SK-MEL-5 (cell line): Measurements from ENCODE around the gene SPECC1. TPM values are rescaled to one million over a fixed set of nuclear protein-coding genes. Genes with fewer than 3 reads are reported as not detected.
A peak's percentile ranks its signal among the peaks of the same experiment; 100 is the strongest.
"Not testable (repeated sequence)": the region's sequence is repeated elsewhere in the genome, so short reads cannot be mapped to it uniquely, and the experiment has no call there.

Experiments used
- DNase-seq: peaks from one replicate; pipeline ENCODE4 v3.0.0-alpha.2; 2016; ENCODE audit warnings: low read depth, low spot score
- in situ Hi-C: cut with HindIII; loops from 2 replicates; pipeline ENCODE4 v1.10.0; 2016; ENCODE audit warnings: low sequenced_read_pairs, high pct_unique_total_duplicates, low pct_unique_long_range_greater_than_20kb
- total RNA-seq: library from RNA; depleted of rRNA; stranded (reverse); fragments of >200 nt; shearing (Covaris generic); gene quantifications from 2 replicates; pipeline ENCODE4 v1.2.3, GENCODE V29; 2014

Gene SPECC1
- total RNA-seq, 1 experiment from 2014 or later: 9.6 TPM

DNA sequence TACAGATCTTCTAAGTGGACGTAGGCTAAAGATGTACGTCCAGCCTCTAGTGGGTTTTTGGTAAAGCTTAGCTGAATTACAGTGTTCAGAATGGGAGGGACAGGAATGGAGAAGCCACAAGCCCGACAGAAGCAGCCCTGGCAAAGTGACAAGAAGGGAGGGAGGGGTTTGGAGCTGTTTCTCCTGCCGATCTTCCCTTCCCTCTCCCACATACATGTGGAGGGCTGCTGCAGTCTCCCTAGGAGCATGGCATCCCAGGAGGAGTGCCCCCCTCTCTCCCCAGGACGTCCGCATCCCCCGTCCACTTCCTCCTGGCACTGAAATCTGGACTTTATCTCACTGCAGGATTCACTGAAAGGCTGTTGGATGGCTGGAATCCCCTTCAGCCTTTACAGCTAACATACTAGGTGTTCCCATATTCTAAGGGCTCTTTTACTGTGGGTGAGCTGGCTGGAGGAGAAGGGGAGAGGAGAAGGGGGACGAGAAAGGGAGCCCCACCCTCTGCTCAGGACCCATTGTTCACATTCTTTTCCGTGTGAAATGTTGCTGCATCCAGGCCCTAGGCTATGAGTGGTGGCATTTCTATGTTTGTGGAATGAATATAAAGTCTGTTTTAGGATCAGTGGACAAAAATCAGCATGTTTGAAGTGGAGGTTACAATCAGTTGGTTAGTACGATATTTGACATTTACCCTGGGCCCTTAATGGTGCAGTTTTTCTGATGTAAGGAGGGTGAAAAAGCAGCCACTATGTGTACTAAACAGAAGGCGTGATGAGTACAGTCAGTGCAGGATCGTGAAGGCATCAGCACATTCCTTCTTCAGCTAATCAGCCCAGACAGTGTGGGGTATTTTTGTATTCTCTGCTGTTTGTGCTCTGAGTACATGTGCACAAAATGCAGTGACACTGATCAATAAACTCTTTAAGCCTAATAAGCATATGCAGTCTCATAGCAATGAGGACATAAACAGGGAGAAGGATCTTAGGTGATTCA, 94.6 kb downstream of the SPECC1 start:
- in situ Hi-C loops: no loop called here
- DNase-seq: peak; percentile 15

DNA sequence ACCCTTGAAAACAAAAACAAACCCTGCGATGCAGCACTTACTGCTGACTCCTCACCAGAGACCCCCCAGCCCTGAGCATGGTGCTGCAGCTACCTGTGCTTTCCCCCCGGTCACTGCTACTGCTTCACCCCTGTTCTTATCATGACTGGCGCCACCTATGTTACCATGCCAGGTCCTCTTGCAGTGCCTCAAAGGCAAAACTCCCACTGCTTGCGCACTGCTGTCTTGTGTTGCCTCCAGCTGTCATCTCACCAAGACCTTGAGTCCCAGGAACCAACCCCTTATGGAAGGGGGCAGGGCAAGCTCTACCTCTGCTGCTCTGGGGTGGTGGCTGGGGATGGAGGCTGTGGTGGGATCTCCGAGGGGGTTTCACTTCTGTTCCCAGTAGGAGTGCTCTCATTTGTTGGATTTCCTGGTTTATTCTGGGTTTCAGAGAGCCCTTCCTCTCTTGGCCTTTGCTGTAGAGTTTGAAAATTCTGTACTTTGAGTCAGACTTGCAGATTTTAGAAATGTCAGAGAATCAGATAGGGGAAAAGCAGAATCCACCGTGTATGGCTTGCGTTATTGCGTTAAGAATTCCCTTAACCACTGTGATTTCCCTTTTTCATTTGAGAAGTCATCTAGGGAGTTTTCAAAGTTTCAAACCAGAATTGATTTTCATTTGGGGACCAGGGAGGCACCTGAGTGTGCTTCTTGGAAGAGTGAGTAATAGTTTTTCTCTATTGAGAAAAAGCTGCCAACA, 96.6 kb downstream of the SPECC1 start:
- in situ Hi-C loops: no loop called here
- no peak for DNase-seq

- in situ Hi-C loops, DNase-seq: not testable (repeated sequence)
Observed at GRCh38 chr17:20106446-20106845, 97.3 kb downstream of the SPECC1 start.

GRCh38 chr17:20109076-20109475, 99.9 kb downstream of the SPECC1 start:
- DNase-seq: no peak
- in situ Hi-C loops: no loop called here

GRCh38 chr17:20111538-20111937, 102.4 kb downstream of the SPECC1 start:
- in situ Hi-C loops: no loop called here

DNA sequence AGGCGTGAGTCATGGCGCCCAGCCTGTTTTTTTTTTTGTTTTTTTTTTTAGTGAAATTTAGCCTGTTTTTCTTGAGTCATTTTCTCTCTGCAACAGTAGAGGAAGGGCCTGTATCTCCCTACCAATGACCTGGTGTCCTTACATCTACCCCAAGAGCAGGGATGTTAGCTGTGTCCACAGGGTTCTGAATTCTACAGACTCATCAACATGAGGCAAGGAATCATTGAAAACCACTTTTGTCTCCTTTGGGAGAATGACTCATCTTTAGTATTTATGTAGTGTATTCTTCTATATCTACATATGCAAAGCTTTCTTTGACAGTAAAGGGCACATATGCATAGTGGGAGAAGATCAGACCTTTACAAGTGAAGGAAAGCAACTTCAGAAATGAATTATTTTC, 105.3 kb downstream of the SPECC1 start:
- peak; percentile 58 for DNase-seq
- in situ Hi-C loops: no loop called here

More at GRCh38 chr17:20111538-20111937, 102.4 kb downstream of the SPECC1 start:
- no peak for DNase-seq

DNA sequence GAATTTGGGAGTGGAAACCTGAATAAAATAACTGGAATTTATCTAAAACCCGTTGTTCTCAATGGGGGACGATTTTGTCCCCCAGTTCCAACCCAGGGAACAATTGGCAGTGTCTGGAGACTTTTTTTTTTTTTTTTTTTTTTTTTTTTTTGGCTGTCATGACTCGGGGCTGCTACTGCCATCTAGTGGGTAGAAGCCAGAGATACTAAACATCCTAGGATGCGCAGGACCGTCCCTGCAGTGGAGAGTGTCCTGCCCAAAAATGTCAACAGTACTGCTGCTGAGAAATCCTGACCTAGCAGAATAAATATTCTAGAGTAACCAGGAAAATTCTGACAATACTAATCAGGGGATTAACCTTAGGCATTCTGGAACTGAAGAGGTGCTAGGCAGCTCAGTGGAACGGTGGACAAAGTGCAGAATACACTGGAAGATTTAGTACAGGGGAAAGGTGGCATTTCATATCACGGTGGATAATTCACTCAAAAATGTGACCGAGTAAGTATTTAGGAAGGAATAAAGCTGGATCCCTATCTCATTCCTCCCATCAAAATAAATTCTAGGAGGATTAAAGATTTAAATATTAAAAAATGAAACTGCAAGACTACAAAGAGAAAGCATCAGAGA, 107.6 kb downstream of the SPECC1 start:
- in situ Hi-C loops: no loop called here
- DNase-seq: peak; percentile 79

DNA sequence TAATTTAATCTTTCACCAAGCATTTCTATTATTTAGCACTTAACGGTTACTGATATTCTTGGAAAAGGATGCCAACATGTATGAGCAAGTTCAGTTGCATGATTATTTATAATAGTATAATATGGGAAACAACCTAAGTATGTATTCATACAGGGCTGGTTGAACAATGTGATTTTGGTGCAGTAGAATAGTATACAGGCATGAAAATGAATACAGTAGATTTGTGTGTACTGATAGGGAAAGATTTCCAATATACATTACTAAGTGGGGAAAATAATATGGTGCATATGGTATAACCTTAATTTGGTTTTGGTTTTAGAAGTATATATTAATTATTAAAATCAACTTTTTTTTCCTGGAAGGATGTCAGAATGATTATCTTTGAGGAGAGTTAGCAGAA, 109.1 kb downstream of the SPECC1 start:
- in situ Hi-C loops: no loop called here
- DNase-seq: no peak

GRCh38 chr17:20120836-20121235, 111.7 kb downstream of the SPECC1 start:
- peak; percentile 69 for DNase-seq
- in situ Hi-C loops: no loop called here

- in situ Hi-C loops: no loop called here
- peak; percentile 69 for DNase-seq
Observed at GRCh38 chr17:20121359-20122253, 112.4 kb downstream of the SPECC1 start.

- in situ Hi-C loops: no loop called here
- DNase-seq: no peak
Observed at GRCh38 chr17:20122254-20122879, 113.2 kb downstream of the SPECC1 start.

DNA sequence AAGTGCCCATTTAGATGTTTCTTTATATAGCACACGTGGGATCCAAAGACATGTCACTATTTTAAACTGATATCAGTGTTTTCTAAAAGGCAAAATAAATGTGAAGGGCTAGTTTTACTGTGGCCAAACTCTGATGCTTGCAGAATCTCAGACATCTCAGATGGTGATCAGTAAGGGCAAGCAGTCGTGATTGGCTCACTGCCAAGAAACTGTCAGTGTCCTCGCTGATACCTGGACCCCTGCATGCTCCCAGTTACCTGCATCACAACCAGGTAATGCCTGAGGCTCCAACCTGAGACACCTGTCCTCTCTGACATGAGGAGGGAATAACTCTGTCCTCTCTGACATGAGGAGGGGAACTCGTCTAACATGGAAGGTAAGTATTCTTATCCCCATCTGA, 114.0 kb downstream of the SPECC1 start:
- DNase-seq: no peak
- in situ Hi-C loops: no loop called here

DNA sequence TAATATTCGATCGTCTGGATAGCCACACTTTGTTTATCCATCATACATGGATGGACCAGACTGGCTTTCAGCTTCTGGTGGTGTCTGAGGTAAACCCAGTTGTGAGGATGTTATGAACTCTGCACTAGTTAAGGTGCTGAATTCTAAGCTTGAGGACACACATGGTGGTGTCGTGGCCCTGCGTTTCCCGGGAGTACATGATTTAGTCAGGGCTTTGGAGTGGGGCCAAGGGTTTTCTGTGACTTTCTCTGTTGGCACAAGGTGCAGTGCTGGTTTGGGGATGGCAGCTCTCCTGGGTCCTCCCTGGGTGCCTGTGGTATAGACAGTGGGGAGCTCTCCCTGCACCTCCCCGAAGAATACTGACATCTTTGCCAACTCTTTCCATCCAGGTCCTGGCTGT, 116.6 kb downstream of the SPECC1 start:
- no peak for DNase-seq
- in situ Hi-C loops: no loop called here

GRCh38 chr17:20127360-20128035, 118.3 kb downstream of the SPECC1 start:
- no peak for DNase-seq
- in situ Hi-C loops: no loop called here

GRCh38 chr17:20128036-20128667, 119.0 kb downstream of the SPECC1 start:
- in situ Hi-C loops: no loop called here
- no peak for DNase-seq

DNA sequence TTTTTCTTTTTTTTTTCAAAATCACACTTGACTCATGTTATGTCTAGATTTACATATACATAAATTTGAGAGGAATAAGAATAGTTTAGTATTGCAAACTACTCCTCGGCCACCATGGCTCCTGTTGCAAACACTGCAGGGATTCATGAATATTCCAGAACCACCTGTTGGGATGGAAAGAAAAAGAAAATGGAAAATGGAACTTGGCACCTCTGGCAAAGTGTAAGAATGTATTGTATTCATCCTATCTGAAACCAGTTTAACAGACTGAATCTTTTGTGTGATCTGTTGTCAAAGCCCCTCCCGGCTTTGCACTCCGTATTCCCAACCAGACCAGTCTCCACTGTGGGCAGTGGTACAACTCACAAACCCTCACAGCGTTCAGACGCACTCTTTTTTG, 124.4 kb downstream of the SPECC1 start:
- in situ Hi-C loops: no loop called here
- DNase-seq: no peak
